ENCODE results near the gene ATRX. TPM values are rescaled to one million over a fixed set of nuclear protein-coding genes. Genes with fewer than 3 reads are reported as not detected.

Gene ATRX
- total and polyA plus RNA-seq, 2 donors (not counting 1 experiment from before 2014, with no cell fraction given), result 19.3 to 173 TPM

DNA sequence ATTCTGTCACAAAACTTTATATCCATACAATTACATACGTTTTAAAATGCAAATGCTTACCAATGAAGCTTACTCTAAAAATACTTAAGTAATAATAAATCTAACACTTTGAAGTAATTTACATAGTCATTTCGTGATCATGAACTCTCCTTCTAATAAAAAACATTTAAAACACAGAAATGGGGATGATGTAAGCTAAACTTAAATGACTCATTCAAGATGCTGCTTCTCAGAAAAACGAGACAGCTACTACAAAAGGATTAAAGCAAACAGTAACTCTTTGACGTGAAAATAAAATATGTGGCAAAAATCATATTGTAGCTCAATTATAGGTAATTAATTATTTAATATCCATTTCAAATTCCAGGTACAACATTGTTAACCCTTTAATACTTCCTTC, 190.2 kb downstream of the ATRX start:
- Histone ChIP-seq H3K9ac (ENCODE audit: low read length) (no peak overlapping the region), H3K79me2 (ENCODE audit: control insufficient read depth, insufficient read depth, low read length) (no peaks in the 10 kb centered on the region), H3K9me3 (ENCODE audit: control extremely low read depth in 1 of 3, control insufficient read depth in 2 of 3, insufficient read depth in 1 of 3, low read length in 2 of 3) (no peaks in the 10 kb centered on the region), H3K4me2 (replicated peaks; ENCODE audit: low read depth, low read length, poor library complexity, severe bottlenecking) (no peak overlapping the region), H3K4me1 (ENCODE audit: control insufficient read depth in 2 of 2, insufficient read depth in 2 of 2, low read length in 2 of 2) (no peaks in the 10 kb centered on the region), H3K36me3 (replicated peaks in 1 of 2; ENCODE audit: control extremely low read depth in 1 of 2, control insufficient read depth in 1 of 2, extremely low read depth in 1 of 2, insufficient read depth in 2 of 2, low read length in 1 of 2) (peaks cover 1 to 29% of the 10 kb centered on the region in 2 experiments), H3K27me3 (replicated peaks in 1 of 4; ENCODE audit: control extremely low read depth in 1 of 4, control insufficient read depth in 3 of 4, insufficient read depth in 4 of 4, low read length in 3 of 4) (no peaks in the 10 kb centered on the region), H2AFZ (ENCODE audit: insufficient read depth, low read depth, low read length, poor library complexity, severe bottlenecking) (no peak overlapping the region), H3K27ac (ENCODE audit: low read length in 2 of 2) (no peak overlapping the region), H4K20me1 (ENCODE audit: control insufficient read depth, insufficient read depth, low read length, poor library complexity, severe bottlenecking) (no peaks in the 10 kb centered on the region), H3K4me3 (ENCODE audit: control extremely low read depth in 1 of 5, extremely low read depth in 1 of 5, insufficient read depth in 1 of 5, low read depth in 2 of 5, low read length in 4 of 5) (no peak overlapping the region)
- Mint-ChIP-seq H3K27ac (no peak overlapping the region), H3K9me3 (ENCODE audit: insufficient read depth) (no peaks in the 10 kb centered on the region), H3K4me3 (no peak overlapping the region), H3K27me3 (no peaks in the 10 kb centered on the region), H3K4me1 (peaks cover 2% of the 10 kb centered on the region)
- TF ChIP-seq EZH2 (IDR thresholded peaks at IDR 0.05; ENCODE audit: borderline replicate concordance, insufficient read depth, low read depth, low read length, poor library complexity, severe bottlenecking), result no peak
- TF ChIP-seq, protein P1, sequence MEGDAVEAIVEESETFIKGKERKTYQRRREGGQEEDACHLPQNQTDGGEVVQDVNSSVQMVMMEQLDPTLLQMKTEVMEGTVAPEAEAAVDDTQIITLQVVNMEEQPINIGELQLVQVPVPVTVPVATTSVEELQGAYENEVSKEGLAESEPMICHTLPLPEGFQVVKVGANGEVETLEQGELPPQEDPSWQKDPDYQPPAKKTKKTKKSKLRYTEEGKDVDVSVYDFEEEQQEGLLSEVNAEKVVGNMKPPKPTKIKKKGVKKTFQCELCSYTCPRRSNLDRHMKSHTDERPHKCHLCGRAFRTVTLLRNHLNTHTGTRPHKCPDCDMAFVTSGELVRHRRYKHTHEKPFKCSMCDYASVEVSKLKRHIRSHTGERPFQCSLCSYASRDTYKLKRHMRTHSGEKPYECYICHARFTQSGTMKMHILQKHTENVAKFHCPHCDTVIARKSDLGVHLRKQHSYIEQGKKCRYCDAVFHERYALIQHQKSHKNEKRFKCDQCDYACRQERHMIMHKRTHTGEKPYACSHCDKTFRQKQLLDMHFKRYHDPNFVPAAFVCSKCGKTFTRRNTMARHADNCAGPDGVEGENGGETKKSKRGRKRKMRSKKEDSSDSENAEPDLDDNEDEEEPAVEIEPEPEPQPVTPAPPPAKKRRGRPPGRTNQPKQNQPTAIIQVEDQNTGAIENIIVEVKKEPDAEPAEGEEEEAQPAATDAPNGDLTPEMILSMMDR (IDR thresholded peaks at IDR 0.05), result no peak
- POLR2A ChIA-PET, result no interaction called here
- ATAC-seq (ENCODE audit: low read depth), result no peak
- DNase-seq, result no peak
- intact Hi-C loops (cut with micrococcal nuclease), result no loop called here
- CTCF ChIA-PET, result no interaction called here
- WGBS (ENCODE audit: insufficient coverage), result no CpG with 5 or more reads among the region's 4 CpGs

DNA sequence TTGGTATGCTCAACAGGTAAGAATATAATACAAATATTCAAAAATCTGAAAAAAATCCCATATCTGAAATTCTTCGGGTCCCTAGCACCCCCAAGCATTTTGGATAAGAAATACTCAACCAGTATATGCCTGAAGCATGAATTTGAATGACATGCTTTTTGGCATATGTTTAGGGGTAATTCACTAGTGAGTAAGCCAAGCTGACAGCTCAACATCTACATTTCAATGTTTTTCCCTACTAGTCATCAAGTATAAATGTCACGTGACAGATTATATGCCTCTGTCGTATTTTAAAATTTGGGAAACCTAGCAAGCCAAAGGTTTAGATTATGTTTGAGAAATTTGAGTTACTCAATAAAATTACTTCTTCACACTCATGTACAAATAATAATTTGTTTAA, 213.7 kb downstream of the ATRX start:
- no peak overlapping the region for H2AFZ ChIP-seq (ENCODE audit: insufficient read depth, low read depth, low read length, poor library complexity, severe bottlenecking)
- H3K9me3 Mint-ChIP-seq (ENCODE audit: insufficient read depth), result no peaks in the 10 kb centered on the region
- no peaks in the 10 kb centered on the region for H3K4me1 ChIP-seq (ENCODE audit: control insufficient read depth in 2 of 2, insufficient read depth in 2 of 2, low read length in 2 of 2)
- H3K4me3 ChIP-seq (ENCODE audit: control extremely low read depth in 1 of 5, extremely low read depth in 1 of 5, insufficient read depth in 1 of 5, low read depth in 2 of 5, low read length in 4 of 5), result no peak overlapping the region
- no peaks in the 10 kb centered on the region for H3K27me3 ChIP-seq (replicated peaks in 1 of 4; ENCODE audit: control extremely low read depth in 1 of 4, control insufficient read depth in 3 of 4, insufficient read depth in 4 of 4, low read length in 3 of 4)
- H3K9me3 ChIP-seq (ENCODE audit: control extremely low read depth in 1 of 3, control insufficient read depth in 2 of 3, insufficient read depth in 1 of 3, low read length in 2 of 3), result no peaks in the 10 kb centered on the region
- H3K79me2 ChIP-seq (ENCODE audit: control insufficient read depth, insufficient read depth, low read length), result no peaks in the 10 kb centered on the region
- DNase-seq (no peak), ATAC-seq (ENCODE audit: low read depth) (no peak)
- H3K4me2 ChIP-seq (replicated peaks; ENCODE audit: low read depth, low read length, poor library complexity, severe bottlenecking), result no peak overlapping the region
- no peak overlapping the region for H3K4me3 Mint-ChIP-seq
- no peaks in the 10 kb centered on the region for H4K20me1 ChIP-seq (ENCODE audit: control insufficient read depth, insufficient read depth, low read length, poor library complexity, severe bottlenecking)
- H3K27ac Mint-ChIP-seq, result no peak overlapping the region
- no peaks in the 10 kb centered on the region for H3K4me1 Mint-ChIP-seq
- WGBS (ENCODE audit: insufficient coverage), result no CpG with 5 or more reads among the region's 3 CpGs
- H3K27ac ChIP-seq (ENCODE audit: low read length in 2 of 2), result no peak overlapping the region
- TF ChIP-seq, protein P1 (IDR thresholded peaks at IDR 0.05), result no peak
- TF ChIP-seq EZH2 (IDR thresholded peaks at IDR 0.05; ENCODE audit: borderline replicate concordance, insufficient read depth, low read depth, low read length, poor library complexity, severe bottlenecking), result no peak
- ChIA-PET POLR2A (no interaction called here), CTCF (no interaction called here)
- intact Hi-C loops (cut with micrococcal nuclease), result no loop called here
- H3K36me3 ChIP-seq (replicated peaks in 1 of 2; ENCODE audit: control extremely low read depth in 1 of 2, control insufficient read depth in 1 of 2, extremely low read depth in 1 of 2, insufficient read depth in 2 of 2, low read length in 1 of 2), result peaks cover 0 to 22% of the 10 kb centered on the region in 2 experiments
- no peak overlapping the region for H3K9ac ChIP-seq (ENCODE audit: low read length)
- H3K27me3 Mint-ChIP-seq, result no peaks in the 10 kb centered on the region

Data from B cell (primary cell).